ENCODE results near the gene CPNE5.
A peak's percentile ranks its signal among the peaks of the same experiment; 100 is the strongest.

Gene CPNE5

GRCh38 chr6:36765594-36766398 is 73.4 kb downstream of the CPNE5 start:
- peak; percentile 42 to 60 for DNase-seq (ENCODE audit: low read depth in 2 of 2)

GRCh38 chr6:36765190-36765589 is 74.1 kb downstream of the CPNE5 start:
- DNase-seq (ENCODE audit: low read depth in 2 of 2): no peak

- no peak for DNase-seq (ENCODE audit: low read depth in 2 of 2)
Observed at GRCh38 chr6:36762123-36762522, 77.1 kb downstream of the CPNE5 start.

GRCh38 chr6:36760685-36761435 is 78.4 kb downstream of the CPNE5 start:
- DNase-seq (ENCODE audit: low read depth in 2 of 2): no peak

GRCh38 chr6:36759148-36759759 is 80.0 kb downstream of the CPNE5 start:
- peak; percentile 55 to 65 for DNase-seq (ENCODE audit: low read depth in 2 of 2)

- no peak for DNase-seq (ENCODE audit: low read depth in 2 of 2)
Observed at GRCh38 chr6:36758516-36759147, 80.6 kb downstream of the CPNE5 start.

GRCh38 chr6:36757943-36758508 is 81.2 kb downstream of the CPNE5 start:
- DNase-seq (ENCODE audit: low read depth in 2 of 2): no peak

- DNase-seq (ENCODE audit: low read depth in 2 of 2): no peak
Observed at GRCh38 chr6:36757206-36757605, 82.0 kb downstream of the CPNE5 start.

GRCh38 chr6:36756786-36757185 is 82.5 kb downstream of the CPNE5 start:
- no peak for DNase-seq (ENCODE audit: low read depth in 2 of 2)

GRCh38 chr6:36755435-36756348 is 83.6 kb downstream of the CPNE5 start:
- peak; percentile 26 to 27 for DNase-seq (ENCODE audit: low read depth in 2 of 2)

- DNase-seq (ENCODE audit: low read depth in 2 of 2): no peak
Observed at GRCh38 chr6:36754582-36755434, 84.4 kb downstream of the CPNE5 start.

GRCh38 chr6:36753671-36754405 is 85.4 kb downstream of the CPNE5 start:
- DNase-seq (ENCODE audit: low read depth in 2 of 2): no peak

GRCh38 chr6:36752886-36753506 is 86.2 kb downstream of the CPNE5 start:
- DNase-seq (ENCODE audit: low read depth in 2 of 2): no peak

GRCh38 chr6:36752187-36752885 is 86.9 kb downstream of the CPNE5 start:
- no peak for DNase-seq (ENCODE audit: low read depth in 2 of 2)

- no peak for DNase-seq (ENCODE audit: low read depth in 2 of 2)
Observed at GRCh38 chr6:36751833-36752186, 87.4 kb downstream of the CPNE5 start.

- DNase-seq (ENCODE audit: low read depth in 2 of 2): no peak
Observed at GRCh38 chr6:36751091-36751490, 88.2 kb downstream of the CPNE5 start.

GRCh38 chr6:36749829-36750489 is 89.3 kb downstream of the CPNE5 start:
- DNase-seq (ENCODE audit: low read depth in 2 of 2): no peak

GRCh38 chr6:36746251-36746650 is 93.0 kb downstream of the CPNE5 start:
- DNase-seq (ENCODE audit: low read depth in 2 of 2): no peak
